Kidney (tissue), 14 donors: ENCODE data around the gene IKZF1. TPM values are rescaled to one million over a fixed set of nuclear protein-coding genes. Genes with fewer than 3 reads are reported as not detected.

Source experiments
- DNase-seq, 5 donors: peaks; one replicate each; pipeline ENCODE4 v3.0.0-alpha.2; 2013 to 2020
- FAIRE-seq: peaks from 2 replicates; lab custom pipeline; 2012; peaks lifted over from hg19 to GRCh38; lab: Jason Lieb, UNC
- H3K27ac ChIP-seq, 2 donors: one replicate each; pipeline ENCODE4 v1.7.0; 2013; ENCODE audit warnings: low read depth in 2 of 2, low read length in 2 of 2, inconsistent platforms in 1 of 2
- H3K27me3 ChIP-seq: one replicate; pipeline ENCODE4 v1.7.1; 2013; ENCODE audit warnings: low read length, inconsistent platforms; ENCODE audit not compliant: control insufficient read depth, insufficient read depth
- H3K36me3 ChIP-seq, 3 donors: one replicate each; pipeline versions ENCODE4 v1.7.0 to v1.7.1; 2013; ENCODE audit warnings: low read length in 3 of 3, control low read depth in 1 of 3, inconsistent platforms in 1 of 3; ENCODE audit not compliant: insufficient read depth in 3 of 3, control insufficient read depth in 2 of 3
- H3K4me1 ChIP-seq, 3 donors: one replicate each; pipeline versions ENCODE4 v1.7.0 to v1.7.1; 2013; ENCODE audit warnings: low read length in 3 of 3, inconsistent platforms in 1 of 3, low read depth in 1 of 3; ENCODE audit not compliant: control insufficient read depth in 2 of 3, insufficient read depth in 2 of 3
- H3K4me3 ChIP-seq, 3 donors: one replicate each; pipeline versions ENCODE4 v1.7.0 to v1.8.1; 2013; ENCODE audit warnings: low read length in 3 of 3, control low read depth in 1 of 3, inconsistent platforms in 1 of 3
- H3K9ac ChIP-seq, 3 donors: one replicate each; pipeline versions ENCODE4 v1.7.0 to v1.7.1; 2013; ENCODE audit warnings: low read length in 3 of 3, control low read depth in 1 of 3, inconsistent platforms in 1 of 3
- H3K9me3 ChIP-seq, 3 donors: one replicate each; pipeline versions ENCODE4 v1.7.0 to v1.7.1; 2013; ENCODE audit warnings: low read length in 3 of 3, control low read depth in 1 of 3, inconsistent platforms in 1 of 3; ENCODE audit not compliant: control insufficient read depth in 2 of 3, insufficient read depth in 1 of 3
- intact Hi-C: fragments of 100-400 bp; cut with DNase I; formaldehyde crosslinking; loops from one replicate; pipeline ENCODE4 v1.11.1; 2022
- polyA plus RNA-seq: library from polyadenylated mRNA; stranded (reverse); fragments of 350-450 nt; fragmentation: Illumina TruSeq; extraction: RNeasy Lipid Tissue Mini Kit (QIAGEN cat#74804); gene quantifications from one replicate; pipeline ENCODE4 v1.2.3, GENCODE V29; 2014; ENCODE audit warnings: low read depth, low replicate concordance; ENCODE audit not compliant: insufficient read depth
- total RNA-seq: library from RNA; stranded (reverse); fragmentation: NEBNext Ultra II Directional; extraction: Animal tissue kit (Norgen Biotek cat#: 25700); gene quantifications from one replicate; pipeline ENCODE4 v1.2.1, GENCODE V29; 2021
- TF ChIP-seq, protein P1 (sequence below): IDR thresholded peaks from 3 replicates; pipeline ENCODE4 v1.5.1; 2012; ENCODE audit warnings: mild to moderate bottlenecking, moderate library complexity, borderline replicate concordance; ENCODE audit not compliant: insufficient read depth; ENCODE audit errors: extremely low read depth
- donor health status: control.
- donor health status: control.
- donor health status: control.
- donor health status: control.
- donor health status: control.
- donor health status: DM: yes; HTN: yes; CAD: no.
- donor health status: Normal renal cell carcinoma (clear cell type).

Gene IKZF1
- total and polyA plus RNA-seq, 2 donors from 2014 or later, result 0.52 to 36.8 TPM

- Histone ChIP-seq H3K27ac (no peak overlapping the region), H3K4me3 (no peak overlapping the region), H3K9me3 (no peaks in the 10 kb centered on the region), H3K9ac (no peak overlapping the region), H3K4me1 (no peaks in the 10 kb centered on the region), H3K27me3 (no peaks in the 10 kb centered on the region), H3K36me3 (no peaks in the 10 kb centered on the region)
- DNase-seq (no peak), FAIRE-seq (no peak)
- intact Hi-C loops, result no loop called here
- TF ChIP-seq, protein P1, sequence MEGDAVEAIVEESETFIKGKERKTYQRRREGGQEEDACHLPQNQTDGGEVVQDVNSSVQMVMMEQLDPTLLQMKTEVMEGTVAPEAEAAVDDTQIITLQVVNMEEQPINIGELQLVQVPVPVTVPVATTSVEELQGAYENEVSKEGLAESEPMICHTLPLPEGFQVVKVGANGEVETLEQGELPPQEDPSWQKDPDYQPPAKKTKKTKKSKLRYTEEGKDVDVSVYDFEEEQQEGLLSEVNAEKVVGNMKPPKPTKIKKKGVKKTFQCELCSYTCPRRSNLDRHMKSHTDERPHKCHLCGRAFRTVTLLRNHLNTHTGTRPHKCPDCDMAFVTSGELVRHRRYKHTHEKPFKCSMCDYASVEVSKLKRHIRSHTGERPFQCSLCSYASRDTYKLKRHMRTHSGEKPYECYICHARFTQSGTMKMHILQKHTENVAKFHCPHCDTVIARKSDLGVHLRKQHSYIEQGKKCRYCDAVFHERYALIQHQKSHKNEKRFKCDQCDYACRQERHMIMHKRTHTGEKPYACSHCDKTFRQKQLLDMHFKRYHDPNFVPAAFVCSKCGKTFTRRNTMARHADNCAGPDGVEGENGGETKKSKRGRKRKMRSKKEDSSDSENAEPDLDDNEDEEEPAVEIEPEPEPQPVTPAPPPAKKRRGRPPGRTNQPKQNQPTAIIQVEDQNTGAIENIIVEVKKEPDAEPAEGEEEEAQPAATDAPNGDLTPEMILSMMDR, result no peak
Measured at GRCh38 chr7:50412973-50413372, 108.5 kb downstream of the IKZF1 start.

DNA sequence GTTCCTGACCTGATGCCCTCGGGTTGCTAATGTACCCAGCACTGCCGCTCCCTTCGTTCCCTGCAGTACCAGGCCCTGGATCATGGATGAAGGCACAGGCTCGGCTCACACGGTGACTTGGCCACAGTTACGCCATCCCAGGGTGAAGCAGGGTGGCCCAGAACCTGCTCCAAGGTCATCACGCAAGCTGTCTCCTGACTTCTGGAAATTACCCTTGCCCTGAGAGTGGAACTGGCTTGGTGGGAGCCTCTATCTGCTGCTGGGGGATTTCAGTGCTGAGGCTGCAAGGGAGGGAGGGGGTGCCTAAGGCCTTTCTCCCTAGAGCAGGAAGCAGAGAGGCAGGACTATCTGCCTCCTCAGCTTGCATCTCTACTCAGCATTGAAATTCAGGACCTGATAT lies 109.0 kb downstream of the IKZF1 start:
- H3K27me3 ChIP-seq, result no peaks in the 10 kb centered on the region
- H3K9ac ChIP-seq, result no peak overlapping the region
- intact Hi-C loops, result no loop called here
- no peaks in the 10 kb centered on the region for H3K4me1 ChIP-seq
- H3K36me3 ChIP-seq, result no peaks in the 10 kb centered on the region
- no peak overlapping the region for H3K4me3 ChIP-seq
- TF ChIP-seq, protein P1, result no peak
- no peak overlapping the region for H3K27ac ChIP-seq
- DNase-seq (no peak), FAIRE-seq (no peak)
- no peaks in the 10 kb centered on the region for H3K9me3 ChIP-seq

DNA sequence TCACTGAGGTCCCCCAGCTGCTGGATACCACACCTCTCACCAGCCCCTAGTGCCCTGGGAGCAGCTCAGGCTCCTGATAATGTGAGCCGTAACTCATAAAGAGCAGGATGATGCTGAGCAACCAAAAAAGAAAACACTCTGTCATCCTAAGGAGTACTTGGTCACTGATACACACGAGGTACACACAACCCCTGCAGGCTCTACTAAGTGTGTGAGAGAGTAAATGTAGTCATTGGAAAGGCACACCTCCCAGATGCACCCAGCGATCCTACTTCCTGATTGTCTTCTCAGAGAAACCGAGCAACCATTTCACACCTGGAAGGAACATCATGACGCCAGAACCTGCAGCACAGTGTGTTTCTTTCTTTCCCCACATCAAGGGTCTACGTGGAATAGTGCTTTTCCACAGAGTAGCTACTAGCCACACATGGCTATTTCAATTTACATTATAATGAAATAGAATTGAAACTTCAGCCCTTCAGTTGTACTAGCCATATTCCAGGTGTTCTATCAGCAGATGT lies 111.4 kb downstream of the IKZF1 start:
- no peaks in the 10 kb centered on the region for H3K9me3 ChIP-seq
- intact Hi-C loops, result no loop called here
- no peaks in the 10 kb centered on the region for H3K27me3 ChIP-seq
- H3K27ac ChIP-seq, result no peak overlapping the region
- H3K4me1 ChIP-seq, result no peaks in the 10 kb centered on the region
- TF ChIP-seq, protein P1, result no peak
- H3K9ac ChIP-seq, result no peak overlapping the region
- no peaks in the 10 kb centered on the region for H3K36me3 ChIP-seq
- DNase-seq (no peak), FAIRE-seq (no peak)
- H3K4me3 ChIP-seq, result no peak overlapping the region
